GM23338 (cell line): ENCODE results near the gene KAT2B. TPM values are rescaled to one million over a fixed set of nuclear protein-coding genes. Genes with fewer than 3 reads are reported as not detected.

Experiments
- ATAC-seq: fragments of 200-7000 bp; cut with Tn5 transposase; 3 replicates; pipeline ENCODE4 v1.9.1; 2020
- DNase-seq: peaks from one replicate; pipeline ENCODE4 v3.0.0-alpha.2; 2015; ENCODE audit warnings: low spot score
- H2AFZ ChIP-seq: fragments of 200-600 bp; sonication (generic); 2 replicates; pipeline ENCODE4 v1.8.0; 2016; ENCODE audit warnings: antibody characterized with exemption, mild to moderate bottlenecking, moderate library complexity
- H3F3A ChIP-seq: fragments of 200-600 bp; sonication (generic); replicated peaks from 2 replicates; pipeline ENCODE4 v1.8.0; 2017; ENCODE audit warnings: antibody characterized with exemption, mixed run types, low read depth
- H3K27ac ChIP-seq: fragments of 200-600 bp; sonication (generic); 2 replicates; pipeline ENCODE4 v1.6.1; 2016; ENCODE audit warnings: low read depth
- H3K27me3 ChIP-seq: fragments of 200-600 bp; sonication (generic); 2 replicates; pipeline ENCODE4 v1.8.0; 2016; ENCODE audit warnings: mild to moderate bottlenecking, mixed run types, moderate library complexity; ENCODE audit not compliant: insufficient read depth
- H3K36me3 ChIP-seq: fragments of 200-600 bp; sonication (generic); 2 replicates; pipeline ENCODE4 v1.8.0; 2016; ENCODE audit warnings: mild to moderate bottlenecking; ENCODE audit not compliant: insufficient read depth
- H3K4me1 ChIP-seq: fragments of 200-600 bp; sonication (generic); 2 replicates; pipeline ENCODE4 v1.8.0; 2016; ENCODE audit warnings: mild to moderate bottlenecking, moderate library complexity; ENCODE audit not compliant: insufficient read depth
- H3K4me2 ChIP-seq: fragments of 200-600 bp; sonication (generic); 2 replicates; pipeline ENCODE4 v1.7.1; 2017; ENCODE audit warnings: mixed run types
- H3K4me3 ChIP-seq: fragments of 200-600 bp; sonication (generic); 2 replicates; pipeline ENCODE4 v1.6.1; 2016; ENCODE audit warnings: mixed run types
- H3K79me2 ChIP-seq: fragments of 200-600 bp; sonication (generic); replicated peaks from 2 replicates; pipeline ENCODE4 v1.8.0; 2017; ENCODE audit warnings: mild to moderate bottlenecking; ENCODE audit not compliant: insufficient read depth
- H3K9me2 ChIP-seq: fragments of 200-600 bp; sonication (generic); 2 replicates; pipeline ENCODE4 v1.8.0; 2017; ENCODE audit not compliant: insufficient read depth
- H4K20me1 ChIP-seq: fragments of 200-600 bp; sonication (generic); replicated peaks from 2 replicates; pipeline ENCODE4 v1.8.0; 2017; ENCODE audit warnings: mild to moderate bottlenecking; ENCODE audit not compliant: insufficient read depth
- H3K27ac Mint-ChIP-seq: 2 replicates; pipeline ENCODE4 v1.8.0; 2020; ENCODE audit warnings: inconsistent platforms, mild to moderate bottlenecking, moderate library complexity, mixed read lengths
- H3K27me3 Mint-ChIP-seq: 3 replicates; pipeline ENCODE4 v1.8.0; 2022; ENCODE audit warnings: low read depth, mild to moderate bottlenecking, moderate library complexity, mixed read lengths, inconsistent platforms; ENCODE audit not compliant: insufficient read depth, poor library complexity
- H3K36me3 Mint-ChIP-seq: 3 replicates; pipeline ENCODE4 v1.8.0; 2021; ENCODE audit warnings: low read depth, mild to moderate bottlenecking, inconsistent platforms, moderate library complexity, mixed read lengths
- H3K4me1 Mint-ChIP-seq: 3 replicates; pipeline ENCODE4 v1.8.0; 2020; ENCODE audit warnings: mild to moderate bottlenecking, inconsistent platforms, mixed read lengths
- H3K4me3 Mint-ChIP-seq: 3 replicates; pipeline ENCODE4 v1.8.0; 2021; ENCODE audit warnings: moderate library complexity, mild to moderate bottlenecking, inconsistent platforms, mixed read lengths
- H3K9me3 Mint-ChIP-seq: 3 replicates; pipeline ENCODE4 v1.8.0; 2020; ENCODE audit warnings: moderate library complexity, mild to moderate bottlenecking, inconsistent platforms, mixed read lengths
- CREB1 ChIP-seq: fragments of 250-450 bp; sonication (Bioruptor Pico); IDR thresholded peaks from 2 replicates; pipeline ENCODE4 v1.5.0; 2020; ENCODE audit warnings: low read depth, mild to moderate bottlenecking, moderate library complexity
- CTCF ChIP-seq, 2 experiments: fragments of 200-600 bp in 1 of 2; sonication (generic) in 1 of 2; conservative IDR thresholded peaks; 2 replicates each; pipeline versions ENCODE4 v1.5.1 to v1.6.1; 2016 to 2017; ENCODE audit warnings: antibody characterized with exemption in 2 of 2, low read depth in 2 of 2, mild to moderate bottlenecking in 2 of 2, moderate library complexity in 1 of 2
- EZH2 ChIP-seq: fragments of 200-600 bp; sonication (generic); IDR thresholded peaks from one replicate; pipeline ENCODE4 v1.8.0; 2017; ENCODE audit warnings: antibody characterized with exemption, mild to moderate bottlenecking, low read depth; ENCODE audit not compliant: unreplicated experiment
- EZH2phosphoT487 ChIP-seq: fragments of 200-600 bp; sonication (generic); IDR thresholded peaks from one replicate; pipeline ENCODE4 v1.8.1; 2018; ENCODE audit warnings: antibody characterized with exemption; ENCODE audit not compliant: unreplicated experiment
- JUNB ChIP-seq: IDR thresholded peaks from one replicate; pipeline ENCODE4 v1.6.1; 2016; ENCODE audit warnings: antibody characterized with exemption; ENCODE audit not compliant: unreplicated experiment
- NANOG ChIP-seq: IDR thresholded peaks from 2 replicates; pipeline ENCODE4 v1.6.1; 2016; ENCODE audit warnings: antibody characterized with exemption, borderline replicate concordance
- POLR2AphosphoS5 ChIP-seq: IDR thresholded peaks from 2 replicates; pipeline ENCODE4 v1.6.1; 2016; ENCODE audit warnings: antibody characterized with exemption, low read depth
- STAT1 ChIP-seq: IDR thresholded peaks from one replicate; pipeline ENCODE4 v1.6.1; 2016; ENCODE audit warnings: antibody characterized with exemption; ENCODE audit not compliant: unreplicated experiment
- ZNF114 ChIP-seq: fragments of 250-450 bp; sonication (Bioruptor Pico); IDR thresholded peaks from 2 replicates; pipeline ENCODE4 v1.5.0; 2020; ENCODE audit warnings: mild to moderate bottlenecking, moderate library complexity
- ZNF331 ChIP-seq: fragments of 250-450 bp; sonication (Bioruptor Pico); IDR thresholded peaks from 2 replicates; pipeline ENCODE4 v1.5.0; 2020; ENCODE audit warnings: low read depth, mild to moderate bottlenecking, moderate library complexity
- polyA plus RNA-seq: library from polyadenylated mRNA; unstranded; fragments of >200 nt; fragmentation: Nextera tagmentation; extraction: Ambion mirVana; gene quantifications from 2 replicates; pipeline ENCODE4 v1.2.1, GENCODE V29; 2016
- total RNA-seq: library from RNA; depleted of rRNA; stranded (reverse); fragments of >200 nt; shearing (Covaris generic); gene quantifications from 2 replicates; pipeline ENCODE4 v1.2.3, GENCODE V29; 2014
- TF ChIP-seq, protein P1 (sequence below): IDR thresholded peaks from 2 replicates; pipeline ENCODE4 v1.6.1; 2016; ENCODE audit warnings: antibody characterized with exemption
- TF ChIP-seq, protein P2 (sequence below): IDR thresholded peaks from one replicate; pipeline ENCODE4 v1.6.1; 2018; ENCODE audit warnings: antibody characterized with exemption; ENCODE audit not compliant: unreplicated experiment

The KAT2B gene
- total and polyA plus RNA-seq, 2 experiments from 2014 or later, result 1.3 to 4.4 TPM

GRCh38 chr3:20013396-20013795 is 26.9 kb upstream of the KAT2B start:
- Histone ChIP-seq H2AFZ (no peak overlapping the region), H3K4me1 (no peaks in the 10 kb centered on the region), H3K4me2 (no peak overlapping the region), H4K20me1 (no peaks in the 10 kb centered on the region), H3K4me3 (no peak overlapping the region), H3F3A (no peaks in the 10 kb centered on the region), H3K36me3 (no peaks in the 10 kb centered on the region), H3K79me2 (no peaks in the 10 kb centered on the region), H3K9me2 (0 out of 2 replicates have a peak, but pooled peaks cover 5% of the 10 kb centered on the region), H3K27me3 (no peaks in the 10 kb centered on the region), H3K27ac (no peak overlapping the region)
- H3K4me3 Mint-ChIP-seq, result no peak overlapping the region
- H3K27me3 Mint-ChIP-seq, result peaks cover 1% of the 10 kb centered on the region
- no peaks in the 10 kb centered on the region for H3K4me1 Mint-ChIP-seq
- no peaks in the 10 kb centered on the region for H3K9me3 Mint-ChIP-seq
- ATAC-seq (no peak), DNase-seq (no peak)
- no peak overlapping the region for H3K27ac Mint-ChIP-seq
- no peaks in the 10 kb centered on the region for H3K36me3 Mint-ChIP-seq
- TF ChIP-seq JUNB, result no peak
- TF ChIP-seq, protein P1, sequence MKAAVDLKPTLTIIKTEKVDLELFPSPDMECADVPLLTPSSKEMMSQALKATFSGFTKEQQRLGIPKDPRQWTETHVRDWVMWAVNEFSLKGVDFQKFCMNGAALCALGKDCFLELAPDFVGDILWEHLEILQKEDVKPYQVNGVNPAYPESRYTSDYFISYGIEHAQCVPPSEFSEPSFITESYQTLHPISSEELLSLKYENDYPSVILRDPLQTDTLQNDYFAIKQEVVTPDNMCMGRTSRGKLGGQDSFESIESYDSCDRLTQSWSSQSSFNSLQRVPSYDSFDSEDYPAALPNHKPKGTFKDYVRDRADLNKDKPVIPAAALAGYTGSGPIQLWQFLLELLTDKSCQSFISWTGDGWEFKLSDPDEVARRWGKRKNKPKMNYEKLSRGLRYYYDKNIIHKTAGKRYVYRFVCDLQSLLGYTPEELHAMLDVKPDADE, result no peak
- no peak for TF ChIP-seq STAT1
- no peak for TF ChIP-seq POLR2AphosphoS5
- TF ChIP-seq CTCF (conservative IDR thresholded peaks at IDR 0.05; ENCODE audit: low read depth in 2 of 2), result no peak
- TF ChIP-seq, protein P2, sequence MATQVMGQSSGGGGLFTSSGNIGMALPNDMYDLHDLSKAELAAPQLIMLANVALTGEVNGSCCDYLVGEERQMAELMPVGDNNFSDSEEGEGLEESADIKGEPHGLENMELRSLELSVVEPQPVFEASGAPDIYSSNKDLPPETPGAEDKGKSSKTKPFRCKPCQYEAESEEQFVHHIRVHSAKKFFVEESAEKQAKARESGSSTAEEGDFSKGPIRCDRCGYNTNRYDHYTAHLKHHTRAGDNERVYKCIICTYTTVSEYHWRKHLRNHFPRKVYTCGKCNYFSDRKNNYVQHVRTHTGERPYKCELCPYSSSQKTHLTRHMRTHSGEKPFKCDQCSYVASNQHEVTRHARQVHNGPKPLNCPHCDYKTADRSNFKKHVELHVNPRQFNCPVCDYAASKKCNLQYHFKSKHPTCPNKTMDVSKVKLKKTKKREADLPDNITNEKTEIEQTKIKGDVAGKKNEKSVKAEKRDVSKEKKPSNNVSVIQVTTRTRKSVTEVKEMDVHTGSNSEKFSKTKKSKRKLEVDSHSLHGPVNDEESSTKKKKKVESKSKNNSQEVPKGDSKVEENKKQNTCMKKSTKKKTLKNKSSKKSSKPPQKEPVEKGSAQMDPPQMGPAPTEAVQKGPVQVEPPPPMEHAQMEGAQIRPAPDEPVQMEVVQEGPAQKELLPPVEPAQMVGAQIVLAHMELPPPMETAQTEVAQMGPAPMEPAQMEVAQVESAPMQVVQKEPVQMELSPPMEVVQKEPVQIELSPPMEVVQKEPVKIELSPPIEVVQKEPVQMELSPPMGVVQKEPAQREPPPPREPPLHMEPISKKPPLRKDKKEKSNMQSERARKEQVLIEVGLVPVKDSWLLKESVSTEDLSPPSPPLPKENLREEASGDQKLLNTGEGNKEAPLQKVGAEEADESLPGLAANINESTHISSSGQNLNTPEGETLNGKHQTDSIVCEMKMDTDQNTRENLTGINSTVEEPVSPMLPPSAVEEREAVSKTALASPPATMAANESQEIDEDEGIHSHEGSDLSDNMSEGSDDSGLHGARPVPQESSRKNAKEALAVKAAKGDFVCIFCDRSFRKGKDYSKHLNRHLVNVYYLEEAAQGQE, result no peak
- no peak for TF ChIP-seq EZH2
- no peak for TF ChIP-seq ZNF114
- no peak for TF ChIP-seq EZH2phosphoT487

DNA sequence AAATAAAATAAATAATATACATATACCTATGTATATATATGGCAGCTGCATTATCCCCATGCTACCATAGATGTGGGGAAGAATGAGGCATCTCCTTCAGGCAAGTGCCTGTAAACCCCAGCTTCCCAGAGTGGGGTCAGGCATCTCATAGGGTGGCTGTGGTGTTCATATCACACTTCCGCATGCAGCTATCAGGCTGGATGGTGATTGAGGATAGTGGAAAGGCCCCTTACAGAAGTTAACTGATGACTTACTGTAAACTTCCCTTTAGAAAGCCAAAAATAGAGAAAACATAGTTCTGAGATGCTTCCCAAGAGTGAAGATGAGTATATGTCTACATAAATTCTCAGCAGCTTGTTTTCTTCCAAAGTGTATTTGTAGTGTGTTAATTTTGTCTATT is 24.7 kb upstream of the KAT2B start:
- Histone ChIP-seq H2AFZ (no peak overlapping the region), H3K27ac (no peak overlapping the region), H3K4me1 (no peaks in the 10 kb centered on the region), H3F3A (no peaks in the 10 kb centered on the region), H3K4me3 (no peak overlapping the region), H3K9me2 (0 out of 2 replicates have a peak, but pooled peaks cover 5% of the 10 kb centered on the region), H3K27me3 (no peaks in the 10 kb centered on the region), H3K4me2 (no peak overlapping the region), H3K79me2 (no peaks in the 10 kb centered on the region), H4K20me1 (no peaks in the 10 kb centered on the region), H3K36me3 (no peaks in the 10 kb centered on the region)
- no peaks in the 10 kb centered on the region for H3K4me1 Mint-ChIP-seq
- H3K27me3 Mint-ChIP-seq, result no peaks in the 10 kb centered on the region
- H3K27ac Mint-ChIP-seq, result no peak overlapping the region
- H3K9me3 Mint-ChIP-seq, result no peaks in the 10 kb centered on the region
- ATAC-seq (no peak), DNase-seq (no peak)
- H3K36me3 Mint-ChIP-seq, result no peaks in the 10 kb centered on the region
- no peak overlapping the region for H3K4me3 Mint-ChIP-seq
- no peak for TF ChIP-seq POLR2AphosphoS5
- no peak for TF ChIP-seq CREB1
- no peak for TF ChIP-seq ZNF331 (CRISPR knock-in tag)
- TF ChIP-seq EZH2phosphoT487, result no peak
- no peak for TF ChIP-seq ZNF114
- TF ChIP-seq NANOG, result no peak
- no peak for TF ChIP-seq JUNB
- no peak for TF ChIP-seq EZH2
- TF ChIP-seq CTCF (conservative IDR thresholded peaks at IDR 0.05; ENCODE audit: low read depth in 2 of 2), result no peak
- TF ChIP-seq, protein P1, result no peak
